Activated CD8-positive, alpha-beta memory T cell treated with anti-CD3 and anti-CD28 coated beads, Interleukin-2, amount 50 U/mL, for 4 hours (primary cell): ENCODE measurements around the gene TMEM131L.

Experiments used
- DNase-seq: peaks from one replicate; pipeline ENCODE4 v3.0.0-alpha.2; 2020

TMEM131L gene

GRCh38 chr4:153628796-153629315 is 162.7 kb downstream of the TMEM131L start:
- no peak for DNase-seq

DNA sequence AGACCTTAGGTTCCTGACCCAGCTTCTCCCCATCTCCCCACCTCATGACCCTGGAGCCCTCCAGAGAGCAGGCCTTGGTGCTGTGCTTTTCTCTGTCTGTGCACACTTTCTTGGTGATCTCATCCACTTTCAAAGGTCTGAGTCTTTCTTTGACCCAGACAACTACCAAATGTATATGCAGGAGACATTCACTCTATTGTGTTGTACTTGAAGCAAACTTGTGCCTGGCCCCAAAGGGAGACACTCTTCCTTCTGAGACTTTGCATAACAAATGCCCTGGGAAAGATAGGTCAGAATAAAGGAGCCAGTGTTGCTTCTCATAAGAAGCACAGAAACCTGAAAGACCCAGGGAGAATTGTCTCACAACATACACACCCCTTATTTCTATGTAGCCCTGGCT is 163.6 kb downstream of the TMEM131L start:
- no peak for DNase-seq

GRCh38 chr4:153634738-153635353 is 168.7 kb downstream of the TMEM131L start:
- no peak for DNase-seq

DNA sequence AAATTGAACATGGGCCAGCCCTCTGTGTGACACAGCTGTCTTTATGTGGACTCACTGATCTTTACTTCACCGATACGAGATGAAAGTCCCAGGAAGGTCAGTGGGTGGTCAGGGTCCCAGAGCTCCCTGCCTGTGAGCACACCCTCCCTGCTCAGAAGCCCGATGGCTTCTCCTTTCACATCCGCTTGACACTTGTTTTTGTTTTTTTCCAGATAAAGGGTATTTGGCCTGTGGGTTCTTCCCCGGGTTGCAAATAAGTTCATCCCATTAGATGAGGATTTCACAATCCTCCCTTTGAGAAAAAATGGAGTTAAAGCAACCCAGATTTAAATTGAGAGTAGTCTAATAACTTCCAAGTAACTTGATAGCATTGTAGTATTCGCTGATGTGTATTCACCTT is 169.7 kb downstream of the TMEM131L start:
- no peak for DNase-seq

GRCh38 chr4:153637201-153637600 is 171.0 kb downstream of the TMEM131L start:
- no peak for DNase-seq

- no peak for DNase-seq
Observed at GRCh38 chr4:153638011-153638410, 171.9 kb downstream of the TMEM131L start.

DNA sequence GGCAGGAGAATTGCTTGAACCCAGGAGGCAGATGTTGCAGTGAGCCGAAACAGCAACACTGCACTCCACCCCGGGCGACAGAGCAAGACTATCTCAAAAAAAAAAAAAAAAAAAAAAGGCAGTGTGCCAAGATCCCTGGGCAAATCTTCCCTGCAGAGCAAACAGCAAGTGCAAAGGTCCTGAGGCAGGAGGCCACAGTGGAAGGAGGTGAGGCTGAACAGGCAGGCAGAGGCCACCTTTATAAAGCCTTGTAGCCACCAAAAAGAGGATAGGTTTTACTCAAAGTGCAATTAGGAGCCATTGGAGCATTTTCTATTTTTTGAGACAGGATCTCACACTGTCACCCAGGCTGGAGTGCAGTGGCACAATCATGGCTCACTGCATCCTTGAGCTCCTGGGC is 172.8 kb downstream of the TMEM131L start:
- DNase-seq = no peak

DNA sequence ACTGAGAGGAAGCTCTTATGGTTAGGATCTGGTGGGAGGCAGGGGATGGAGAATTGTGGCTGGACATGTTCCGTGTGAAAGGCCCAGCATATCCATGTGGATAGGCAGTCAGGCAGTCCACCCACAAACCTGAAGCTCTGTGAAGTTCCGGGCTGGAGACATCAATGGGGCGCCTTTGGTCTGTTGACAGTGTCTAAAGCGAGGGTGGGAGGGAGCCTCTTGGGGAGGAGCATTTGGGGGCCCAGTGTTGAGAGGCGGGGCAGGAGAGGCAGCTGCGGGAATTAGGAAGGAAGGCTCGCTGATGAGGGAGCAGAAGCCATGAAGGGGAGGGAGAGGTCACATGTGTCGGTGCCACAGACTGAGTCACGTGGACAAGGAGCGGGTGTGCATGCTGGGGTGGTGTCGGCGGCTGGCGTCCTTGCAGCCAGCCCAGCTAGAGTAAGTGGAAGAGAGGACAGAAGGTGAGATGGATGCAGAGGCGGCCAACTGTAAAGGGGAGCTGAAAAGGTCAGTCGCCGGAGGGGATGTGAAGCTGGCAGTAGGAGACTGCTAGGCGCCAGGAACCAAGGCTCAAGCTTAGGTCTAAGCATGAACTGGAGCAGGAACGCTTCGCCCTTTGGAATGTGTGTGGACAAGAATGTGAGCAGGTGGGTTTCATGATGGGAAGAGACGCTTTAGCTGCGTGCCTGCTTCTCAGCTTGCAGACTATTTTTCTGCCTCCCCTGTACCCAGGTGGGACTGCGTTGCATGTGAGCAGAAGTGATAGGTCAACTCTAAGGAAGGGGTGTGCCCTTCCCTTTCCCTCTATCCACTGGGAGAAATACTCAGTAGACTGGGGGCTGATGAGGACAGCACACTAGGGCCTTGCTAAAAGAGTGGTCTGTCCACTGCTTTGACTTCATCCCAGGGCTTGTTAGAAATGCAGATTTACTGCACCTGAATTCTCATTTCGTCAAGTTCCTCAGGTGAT is 174.0 kb downstream of the TMEM131L start:
- DNase-seq = no peak

- no peak for DNase-seq
Observed at GRCh38 chr4:153641532-153641931, 175.4 kb downstream of the TMEM131L start.

GRCh38 chr4:153643406-153644383 is 177.5 kb downstream of the TMEM131L start:
- no peak for DNase-seq

DNA sequence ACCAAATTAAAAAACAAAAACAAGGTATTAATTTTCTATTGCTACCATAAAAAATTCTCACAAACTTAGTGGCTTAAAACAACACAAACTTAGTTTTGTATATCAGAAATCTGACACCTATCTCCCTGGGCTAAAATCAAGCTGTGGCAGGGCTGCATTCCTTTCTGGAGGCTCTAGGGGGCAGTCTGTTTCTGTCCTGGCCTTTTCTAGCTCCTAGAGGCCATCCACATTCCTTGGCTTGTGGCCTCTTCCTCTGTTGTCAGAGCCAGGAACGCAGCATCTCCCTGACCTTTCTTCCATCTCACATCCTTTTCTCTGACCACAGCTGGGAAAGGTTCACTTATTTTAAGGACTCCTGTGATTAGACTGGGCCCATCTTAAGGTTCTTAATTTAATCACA is 179.0 kb downstream of the TMEM131L start:
- no peak for DNase-seq

- DNase-seq = no peak
Observed at GRCh38 chr4:153646261-153646660, 180.1 kb downstream of the TMEM131L start.

DNA sequence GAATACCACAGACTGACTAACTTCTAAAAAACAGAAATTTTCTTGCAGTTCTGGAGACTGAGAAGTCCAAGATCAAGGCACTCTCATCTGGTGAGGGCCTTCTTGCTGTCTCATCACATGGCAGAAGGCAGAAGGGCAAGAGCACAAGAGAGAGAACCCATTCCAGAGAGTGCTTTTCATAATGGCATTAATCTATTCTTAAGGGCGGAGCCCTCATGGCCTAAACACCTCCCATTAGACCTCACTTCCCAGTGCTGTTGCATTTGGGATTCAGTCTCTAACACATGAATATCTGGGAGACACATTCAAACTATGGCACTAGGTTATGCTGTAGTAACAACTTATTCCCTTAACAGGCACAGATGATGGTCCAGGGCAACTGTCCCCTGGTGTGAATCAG is 180.8 kb downstream of the TMEM131L start:
- no peak for DNase-seq

DNA sequence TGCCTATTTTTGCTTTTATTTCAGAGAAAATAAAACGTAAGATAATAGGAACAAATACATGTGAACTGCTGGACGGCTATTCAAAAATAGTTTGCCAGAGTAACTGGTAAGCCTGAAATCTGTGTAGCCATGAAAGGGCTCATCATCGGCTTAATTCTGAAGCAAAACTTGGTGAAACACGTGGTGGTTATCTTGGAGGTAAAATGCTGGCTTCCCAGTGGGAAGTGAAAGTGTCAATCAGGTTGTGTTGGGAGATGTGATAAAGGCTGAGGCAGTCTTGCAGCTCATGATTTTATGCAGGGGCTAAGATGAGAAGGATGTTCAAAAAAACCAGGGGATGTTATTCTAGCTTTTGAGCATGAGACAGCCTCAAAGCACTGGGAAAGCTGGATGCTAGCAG is 181.8 kb downstream of the TMEM131L start:
- no peak for DNase-seq

DNA sequence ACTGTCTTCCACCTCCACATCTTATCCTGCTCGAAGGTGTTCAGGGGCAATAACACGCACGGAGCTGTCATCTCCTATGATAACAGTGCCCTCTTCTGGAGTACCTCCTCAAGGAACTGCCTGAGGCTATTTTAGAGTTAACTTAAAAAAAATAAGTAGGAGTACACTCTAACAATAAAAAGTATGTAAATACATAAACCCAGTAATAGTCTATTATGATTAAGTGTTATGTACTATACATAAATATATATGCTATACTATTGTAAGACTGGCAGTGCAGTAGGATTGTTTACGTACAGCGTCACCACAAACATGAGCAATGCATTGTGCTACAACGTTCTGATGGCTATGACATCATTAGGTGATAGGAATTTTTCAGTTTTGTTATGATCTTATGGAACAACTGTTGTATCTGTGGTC is 183.4 kb downstream of the TMEM131L start:
- DNase-seq = no peak

DNA sequence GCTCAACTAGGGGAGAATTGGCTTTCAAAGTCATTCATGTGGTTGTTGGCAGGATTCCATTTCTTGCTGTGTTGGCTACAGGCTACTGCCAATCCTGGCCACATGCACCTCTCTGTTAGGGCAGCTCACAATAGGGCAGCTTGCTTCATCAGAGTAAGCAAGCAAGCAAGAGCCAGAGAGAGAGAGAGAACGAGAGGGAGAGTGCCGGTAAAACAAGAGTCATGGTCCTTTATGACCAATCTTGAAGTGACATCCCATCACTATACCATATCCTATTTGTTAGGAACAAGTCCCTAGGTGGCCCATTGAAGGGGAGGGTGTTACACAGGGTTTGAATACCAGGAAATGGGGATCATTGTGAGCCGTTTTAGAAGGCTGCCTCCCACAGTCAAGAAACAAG is 185.0 kb downstream of the TMEM131L start:
- DNase-seq = no peak

DNA sequence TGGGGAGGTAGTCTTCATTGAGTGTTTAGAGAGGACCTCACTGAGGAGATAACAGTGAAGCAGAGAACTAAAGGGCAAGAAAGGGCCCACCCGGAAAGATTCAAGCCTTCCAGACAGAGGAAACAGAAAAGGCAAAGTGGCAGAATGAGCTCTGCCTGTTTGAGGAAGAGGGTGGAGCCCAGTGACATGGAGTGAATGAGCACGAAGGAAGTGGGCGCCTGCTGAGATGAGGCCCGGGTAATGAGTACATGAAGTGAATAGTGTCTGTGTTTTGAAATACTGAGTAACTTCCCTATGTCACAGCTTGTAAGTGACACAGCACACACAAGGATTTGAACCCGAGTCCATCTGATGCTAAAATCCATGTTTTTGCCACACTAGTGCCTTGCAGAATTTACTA is 185.4 kb downstream of the TMEM131L start:
- peak; percentile 45 for DNase-seq

- no peak for DNase-seq
Observed at GRCh38 chr4:153652051-153652784, 186.1 kb downstream of the TMEM131L start.

- DNase-seq = no peak
Observed at GRCh38 chr4:153655002-153655541, 188.9 kb downstream of the TMEM131L start.

- no peak for DNase-seq
Observed at GRCh38 chr4:153655928-153656327, 189.8 kb downstream of the TMEM131L start.

DNA sequence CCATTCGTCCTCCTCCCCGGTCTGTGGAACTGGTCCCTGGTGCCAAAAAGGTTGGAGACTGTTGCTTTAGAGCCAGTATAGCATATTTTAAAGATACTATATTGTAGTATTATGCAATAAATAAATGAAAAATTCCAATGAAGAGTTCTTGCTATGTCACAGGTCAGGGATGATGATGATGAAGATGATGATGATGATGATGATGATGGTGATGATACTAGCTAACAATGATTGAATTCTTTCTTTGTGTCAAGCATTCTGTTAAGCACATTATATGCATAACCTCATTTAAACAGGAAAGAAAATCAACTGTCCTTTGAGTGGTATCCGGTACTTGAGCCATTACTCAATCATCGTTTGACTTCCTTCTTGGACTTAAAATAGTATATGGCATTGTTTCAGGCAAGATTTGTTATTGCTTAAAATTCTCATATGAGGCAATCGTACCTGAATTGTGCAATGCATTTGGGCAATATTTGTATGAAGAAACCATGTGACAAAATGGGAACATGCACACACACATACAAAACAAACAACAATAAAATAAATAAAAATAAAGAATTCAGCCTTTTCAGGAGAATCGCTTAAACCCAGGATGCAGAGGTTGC is 195.2 kb downstream of the TMEM131L start:
- no peak for DNase-seq
